C1 segment of cervical spinal cord (tissue), 14 donors: ENCODE results near the gene AOAH.
"Not testable (repeated sequence)": the region's sequence is repeated elsewhere in the genome, so short reads cannot be mapped to it uniquely, and the experiment has no call there.

Experiments used
- DNase-seq, 14 donors: peaks; one replicate each; lab custom pipeline; 2025; lab: John Stamatoyannopoulos, UW

AOAH gene

DNA sequence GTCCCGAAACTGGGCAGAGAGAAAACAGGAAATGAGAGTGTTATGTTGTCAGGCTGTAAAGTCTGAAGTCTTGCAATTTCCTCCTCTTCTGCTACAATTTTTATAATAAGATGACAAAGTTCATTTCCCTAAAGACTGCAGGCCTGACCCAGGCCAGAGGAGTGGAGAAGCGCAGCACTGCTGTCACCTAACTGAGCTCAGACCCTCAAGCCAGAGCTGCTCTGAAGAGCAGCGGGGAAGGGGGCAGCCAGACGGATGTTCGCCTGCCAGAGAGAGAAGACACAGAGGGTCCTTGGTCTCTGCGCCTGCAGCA lies 12.6 kb upstream of the AOAH start:
- peak in 1 of 14 donors; percentile 15 for DNase-seq

DNA sequence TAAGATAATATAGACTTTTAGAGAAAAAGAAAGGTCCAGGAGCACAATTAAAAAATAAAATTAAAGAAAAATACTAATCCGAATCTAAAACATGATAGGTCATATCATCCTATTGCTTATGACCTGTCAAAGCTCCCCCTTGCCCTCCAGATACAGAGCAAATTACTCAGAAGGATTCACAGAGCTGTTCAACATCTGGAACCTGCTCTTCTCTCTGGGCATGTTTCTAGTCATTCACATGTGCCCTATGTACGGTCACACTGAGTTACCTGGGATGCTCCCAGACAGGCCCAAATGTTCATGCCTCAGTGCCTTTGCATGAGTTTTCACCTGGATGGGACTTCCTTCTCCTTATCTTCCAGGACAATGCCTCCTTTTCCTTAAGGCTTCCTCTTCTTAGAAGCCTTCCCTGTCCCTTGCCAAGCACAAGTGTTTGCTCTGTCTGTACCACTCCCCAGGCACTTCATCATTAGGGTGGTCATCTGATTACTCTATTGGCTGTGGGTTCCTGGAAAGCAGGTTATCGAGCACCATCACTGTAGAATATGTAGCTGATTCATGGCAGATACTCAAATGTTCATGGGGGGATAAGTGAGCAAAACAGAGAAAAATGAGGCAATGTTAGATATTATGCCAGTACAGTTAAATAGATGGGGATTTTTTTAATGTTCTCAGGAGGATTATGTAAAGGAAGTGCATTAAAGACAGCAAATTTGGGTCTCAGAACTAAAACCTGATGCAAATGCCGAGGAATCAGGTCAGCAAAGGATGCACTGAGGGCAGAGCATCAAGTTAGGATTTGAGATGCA lies 12.0 kb upstream of the AOAH start:
- no peak for DNase-seq

DNA sequence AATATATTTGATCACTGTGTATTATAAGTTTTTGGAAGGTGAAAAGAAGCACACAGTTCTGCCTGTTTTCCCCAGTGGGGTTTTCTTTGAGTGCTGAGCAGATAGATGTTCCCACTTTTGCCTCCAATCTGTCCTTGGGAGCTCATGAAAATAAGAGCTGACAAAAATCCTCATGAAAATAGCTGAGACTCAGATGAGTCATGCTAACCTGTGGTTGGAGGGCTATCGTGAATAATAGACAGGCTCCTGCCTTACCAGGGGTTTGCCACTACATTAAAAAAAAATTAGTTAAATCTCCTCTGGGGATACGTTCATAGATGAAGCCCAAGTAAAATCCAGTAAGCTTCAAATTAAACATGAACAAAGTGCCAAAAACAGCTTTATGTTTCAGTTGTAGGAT lies 10.9 kb upstream of the AOAH start:
- DNase-seq: no peak

DNA sequence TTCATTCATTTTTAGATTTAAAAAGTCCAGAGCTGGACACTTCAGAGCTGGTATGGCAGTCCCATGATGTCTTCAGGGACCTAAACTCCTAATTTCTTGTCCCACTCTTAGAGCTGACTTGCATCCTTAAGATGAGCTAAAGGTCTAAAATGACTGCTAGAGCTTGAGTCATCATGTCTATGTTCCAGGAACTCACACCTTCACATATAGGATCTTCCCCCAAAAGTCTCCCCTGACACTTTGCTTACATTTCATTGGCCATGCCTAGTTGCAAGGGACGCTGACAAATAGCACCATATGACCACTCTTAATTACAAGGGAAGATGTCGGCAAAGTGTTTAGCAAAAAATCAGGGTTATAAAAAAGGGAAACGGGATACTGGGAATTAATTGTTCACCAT lies 10.4 kb upstream of the AOAH start:
- DNase-seq: no peak

DNA sequence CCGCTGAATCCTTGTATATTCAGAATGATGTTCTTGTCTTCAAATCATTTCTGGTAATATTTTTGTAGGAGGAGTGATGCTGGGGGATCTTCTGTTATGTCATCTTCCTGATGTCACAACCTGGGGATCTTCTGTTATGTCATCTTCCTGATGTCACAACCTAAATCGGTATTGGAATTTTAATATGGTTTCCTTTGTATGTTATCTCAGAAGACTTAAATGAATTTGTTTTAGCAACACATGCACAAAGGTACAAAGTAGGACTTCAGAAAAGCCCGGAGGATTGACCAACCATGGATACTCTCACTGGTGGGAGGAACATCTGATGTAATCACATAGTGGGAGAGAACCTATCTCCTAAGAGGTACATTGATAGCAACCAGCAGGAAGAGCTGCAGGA lies 9.1 kb upstream of the AOAH start:
- DNase-seq: no peak

DNA sequence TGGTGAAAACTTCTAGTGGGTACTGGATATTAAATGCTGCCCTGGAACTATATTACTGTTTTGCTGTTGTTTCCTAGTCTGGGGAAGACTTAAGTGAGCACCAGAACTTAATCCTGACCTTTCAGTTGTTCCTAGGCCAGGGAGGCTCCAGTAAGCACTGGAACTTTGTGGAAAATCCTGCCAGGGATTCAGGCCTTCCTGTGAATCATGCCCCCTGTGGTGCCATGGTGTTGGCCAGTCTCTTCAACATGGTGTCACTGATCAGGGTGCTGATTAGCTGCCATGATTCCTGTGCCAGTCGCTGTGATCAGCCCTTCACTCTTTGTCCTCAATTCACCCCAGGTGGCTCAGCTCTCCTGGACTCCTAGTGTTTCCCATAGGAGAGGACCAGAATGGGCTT lies 8.5 kb upstream of the AOAH start:
- no peak for DNase-seq

DNA sequence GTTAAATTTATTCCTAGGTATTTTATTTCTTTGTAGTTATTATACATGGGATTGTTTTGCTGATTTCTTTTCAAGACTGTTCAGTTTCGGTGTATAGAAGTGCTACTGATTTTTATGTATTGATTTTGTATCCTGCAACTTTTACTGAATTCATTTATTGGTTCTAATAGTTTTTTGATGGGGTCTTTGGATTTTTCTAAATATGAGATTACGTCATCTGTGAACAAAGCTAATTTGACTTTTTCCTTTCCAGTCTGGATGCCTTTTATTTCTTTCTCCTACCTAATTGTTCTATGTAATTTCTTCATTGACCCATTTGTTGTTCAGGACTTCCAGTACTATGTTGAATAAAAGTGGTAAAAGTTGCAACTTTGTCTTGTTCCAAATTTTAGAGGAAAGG lies 5.8 kb upstream of the AOAH start:
- no peak for DNase-seq

DNA sequence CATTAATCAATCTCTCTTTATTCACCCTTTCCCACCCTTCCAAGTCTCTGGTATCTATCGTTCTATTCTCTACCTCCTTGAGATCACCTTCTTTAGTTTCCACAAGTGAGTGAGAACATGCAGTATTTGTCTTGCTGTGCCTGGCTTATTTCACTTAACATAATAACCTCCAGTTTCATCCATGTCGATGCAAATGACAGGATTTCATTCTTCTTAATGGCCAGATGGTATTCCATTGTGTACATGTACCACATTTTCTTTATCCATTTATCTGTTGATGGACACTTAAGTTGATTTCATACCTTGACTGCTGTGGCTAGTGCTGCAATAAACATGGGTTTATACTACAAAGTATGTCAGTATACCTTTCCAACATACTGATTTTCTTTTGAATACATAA lies 3.8 kb upstream of the AOAH start:
- DNase-seq: no peak

DNA sequence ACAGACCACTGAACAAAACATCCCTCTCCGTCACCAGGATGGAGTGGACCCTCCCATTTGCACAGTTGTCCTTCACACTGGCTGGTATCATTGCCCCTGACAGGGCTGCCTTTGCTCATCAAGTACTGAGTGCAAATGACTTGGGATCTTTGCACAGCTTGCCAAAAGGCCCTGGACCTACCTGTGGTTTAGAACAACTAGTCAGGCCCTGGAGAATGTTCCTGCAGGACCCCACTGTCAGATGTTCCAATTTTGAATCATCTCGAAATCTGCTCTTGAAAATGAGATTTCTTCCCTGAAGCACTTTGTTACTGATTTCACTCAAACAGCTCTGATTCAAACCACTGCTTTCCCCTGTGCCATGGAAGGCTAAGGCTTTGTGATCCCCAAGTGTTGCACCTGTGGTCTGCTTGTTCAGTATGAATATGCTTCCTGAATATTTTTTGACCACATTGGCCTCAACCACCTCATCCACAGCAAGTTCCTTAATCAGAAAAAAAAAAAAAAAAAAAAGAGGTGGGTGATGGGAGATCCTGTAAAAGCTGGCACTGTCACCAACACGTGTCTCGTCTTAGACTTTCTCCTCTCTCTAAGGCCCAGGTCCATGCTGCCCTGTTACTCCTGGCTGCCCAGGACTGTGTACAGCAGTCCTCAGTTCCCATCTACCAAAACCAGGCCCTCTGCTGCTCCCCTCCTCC lies 2.7 kb upstream of the AOAH start:
- no peak for DNase-seq

DNA sequence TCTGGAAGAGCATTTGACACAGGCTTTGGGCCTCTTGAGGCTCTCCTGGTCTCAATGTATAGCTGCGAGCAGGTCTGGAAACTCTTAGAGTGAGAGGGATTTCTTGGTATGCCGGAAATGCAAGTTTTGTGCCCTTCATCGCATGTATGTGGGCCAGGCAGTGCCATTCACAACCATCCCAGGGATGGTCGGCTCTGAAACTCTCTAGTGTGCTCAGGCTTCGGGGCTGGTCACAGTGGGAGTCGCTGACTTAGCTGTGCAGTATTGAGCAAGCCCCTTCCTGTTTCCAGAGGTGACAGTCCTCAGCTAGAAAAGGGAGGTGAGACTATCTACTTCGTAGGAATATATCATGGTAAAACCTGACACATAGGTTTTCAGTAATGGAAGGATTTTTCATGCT lies 2.0 kb upstream of the AOAH start:
- no peak for DNase-seq

DNA sequence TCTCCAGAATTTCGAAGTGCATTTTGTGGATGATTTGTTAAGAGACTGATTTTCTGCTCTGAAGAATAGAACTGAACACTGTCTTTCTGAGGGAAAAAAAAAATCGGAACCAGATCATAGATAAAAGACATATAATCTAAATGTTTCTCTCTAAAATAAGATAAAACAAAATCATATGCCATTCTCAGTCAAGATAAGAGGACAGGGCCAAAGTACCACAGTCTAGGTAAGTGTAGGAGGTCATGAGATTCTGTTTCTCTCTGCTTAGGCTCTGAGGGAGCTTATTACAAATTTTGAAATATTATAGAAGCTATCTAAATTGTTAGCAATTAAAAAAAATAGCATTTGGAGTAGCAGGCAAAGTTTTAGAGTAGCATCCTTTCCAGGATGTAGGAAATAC lies 702 bp upstream of the AOAH start:
- no peak for DNase-seq

DNA sequence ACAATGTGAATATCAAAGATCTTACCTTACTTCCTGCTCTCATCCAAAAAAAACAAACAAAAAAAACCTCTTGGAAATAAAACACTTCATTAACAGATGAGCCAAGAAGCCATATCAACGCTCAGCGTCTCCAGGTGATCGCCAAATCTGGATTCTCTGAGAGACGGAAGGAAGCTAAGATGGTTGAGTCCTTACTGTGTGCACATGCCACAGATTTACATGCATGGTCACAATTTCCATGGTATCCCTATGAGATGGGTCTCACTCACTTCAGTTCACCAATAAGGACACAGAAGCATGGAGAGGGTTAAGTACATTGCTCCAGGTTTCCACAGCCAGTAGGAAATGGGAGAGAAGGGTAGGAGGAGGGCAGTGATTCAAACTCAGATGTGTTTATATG lies 1.0 kb downstream of the AOAH start:
- DNase-seq: no peak

DNA sequence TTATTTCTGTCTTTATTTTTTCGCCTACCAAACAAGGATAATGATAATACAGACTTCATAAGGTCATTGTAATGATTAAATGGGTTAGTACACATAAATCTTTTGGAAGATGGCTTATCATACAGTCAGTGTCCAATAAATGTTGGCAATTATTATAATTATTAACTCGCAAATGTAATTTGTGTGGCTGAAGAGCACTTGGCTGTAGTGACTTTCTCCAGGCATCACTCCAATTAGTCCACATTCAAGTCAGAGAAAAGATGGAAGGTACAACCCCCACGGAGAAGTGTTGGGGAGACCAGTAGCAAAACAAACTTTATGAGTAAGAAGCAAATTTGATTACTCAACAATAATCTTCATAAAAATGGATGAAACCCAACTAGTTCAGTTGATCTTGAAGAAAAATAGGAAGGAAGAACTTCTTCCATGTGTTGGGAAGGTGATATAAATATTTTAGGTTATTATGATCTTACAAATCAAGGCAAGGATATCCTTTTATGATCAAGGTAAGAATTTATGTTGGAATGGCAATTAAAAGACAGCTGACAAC lies 5.1 kb downstream of the AOAH start:
- DNase-seq: no peak

DNA sequence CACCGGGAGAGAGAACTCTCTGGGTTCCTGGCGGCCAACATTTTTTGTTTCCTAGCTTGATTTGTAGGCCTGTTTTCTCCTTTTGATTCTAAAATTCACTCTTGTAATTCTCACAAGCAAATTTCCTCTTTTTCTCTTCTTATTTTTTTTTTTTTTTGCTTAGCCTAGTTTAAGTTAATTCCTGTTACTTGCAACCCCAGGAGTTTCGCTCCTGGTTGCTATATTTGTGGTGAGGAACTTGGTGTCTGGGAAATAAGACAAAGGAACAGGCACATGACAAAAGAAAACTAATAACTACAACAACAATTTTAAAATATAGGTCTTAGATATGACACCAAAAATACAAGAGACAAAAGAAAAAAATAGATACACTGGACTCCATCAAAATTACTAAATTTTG lies 6.7 kb downstream of the AOAH start:
- DNase-seq: peak in 1 of 14 donors; percentile 9

DNA sequence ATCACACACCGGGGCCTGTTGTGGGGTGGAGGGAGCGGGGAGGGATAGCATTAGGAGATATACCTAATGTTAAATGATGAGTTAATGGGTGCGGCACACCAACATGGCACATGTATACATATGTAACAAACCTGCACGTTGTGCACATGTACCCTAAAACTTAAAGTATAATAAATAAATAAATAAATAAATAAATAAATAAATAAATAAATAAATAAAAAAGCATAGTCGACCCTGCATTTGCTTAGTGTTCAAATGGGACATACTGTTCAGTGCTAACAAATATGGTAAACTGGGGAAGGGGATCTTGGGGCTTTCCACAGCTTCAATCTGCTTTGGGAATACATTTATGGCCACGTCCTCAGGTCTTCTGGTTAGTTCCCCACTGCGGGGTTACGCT lies 7.5 kb downstream of the AOAH start:
- DNase-seq: not testable (repeated sequence)

DNA sequence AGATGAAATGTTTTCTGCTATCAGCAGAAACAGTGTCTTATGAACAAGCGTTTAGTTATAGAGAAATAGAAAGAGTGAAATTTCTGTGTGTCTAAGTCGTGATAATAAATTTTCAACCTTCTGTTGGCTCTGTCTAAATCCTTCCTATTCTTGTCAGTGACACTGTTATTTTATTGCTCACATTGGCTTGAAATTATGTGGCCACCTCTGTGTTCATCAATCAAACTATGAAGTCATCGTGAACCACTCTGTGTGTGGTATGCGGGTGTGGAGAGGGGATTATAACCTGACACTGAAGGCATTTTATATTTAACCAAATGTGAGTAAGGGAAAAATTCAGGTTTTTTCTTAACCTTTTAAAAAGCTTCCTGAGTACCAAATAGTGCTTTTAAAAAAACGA lies 12.3 kb downstream of the AOAH start:
- no peak for DNase-seq

DNA sequence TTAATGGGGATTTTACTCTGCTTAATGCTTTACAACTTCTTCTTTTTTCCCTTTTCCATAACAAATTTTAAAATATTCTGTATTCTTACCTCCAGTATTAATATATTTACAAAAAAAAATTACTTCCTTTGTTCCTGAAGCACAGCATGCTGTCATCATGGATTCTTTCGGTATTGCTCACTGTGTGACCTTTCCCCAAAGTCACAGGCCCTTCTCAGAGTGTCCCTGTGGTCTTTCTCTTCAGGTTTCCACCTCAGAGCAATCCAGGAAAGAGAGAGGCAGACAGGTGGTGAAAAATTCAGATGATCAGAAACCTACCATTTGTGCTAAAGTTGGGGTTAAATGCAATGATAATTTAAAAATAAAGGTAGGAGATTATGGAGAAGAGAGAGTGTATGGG lies 13.0 kb downstream of the AOAH start:
- no peak for DNase-seq

DNA sequence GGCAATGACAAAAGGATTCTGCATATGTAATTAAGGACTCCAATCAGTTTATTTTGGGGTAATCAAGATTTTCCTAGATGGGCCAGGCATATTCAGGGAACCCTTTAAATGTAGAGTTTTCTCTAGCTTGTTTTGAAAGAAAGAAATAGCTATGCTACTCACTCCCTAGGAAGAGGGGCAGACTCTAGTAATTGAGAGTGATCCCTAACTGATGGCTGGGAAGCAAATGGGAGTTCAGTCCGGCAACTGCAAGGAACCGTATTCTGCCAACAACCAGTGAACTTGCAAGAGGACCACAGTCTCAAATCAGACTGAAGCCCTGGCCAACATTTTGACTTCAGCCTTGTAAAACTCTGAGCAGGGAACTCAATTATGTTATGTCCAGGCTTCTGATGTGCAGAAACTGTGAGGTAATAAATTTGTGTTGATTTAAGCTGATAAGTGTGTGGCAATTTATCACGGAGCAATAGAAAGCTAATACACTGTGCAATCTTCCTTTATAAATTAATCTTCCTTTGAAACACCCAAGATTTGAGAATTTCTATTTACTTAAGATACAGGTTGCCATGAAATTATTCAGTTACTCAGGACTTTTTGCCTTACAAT lies 14.0 kb downstream of the AOAH start:
- DNase-seq: no peak

DNA sequence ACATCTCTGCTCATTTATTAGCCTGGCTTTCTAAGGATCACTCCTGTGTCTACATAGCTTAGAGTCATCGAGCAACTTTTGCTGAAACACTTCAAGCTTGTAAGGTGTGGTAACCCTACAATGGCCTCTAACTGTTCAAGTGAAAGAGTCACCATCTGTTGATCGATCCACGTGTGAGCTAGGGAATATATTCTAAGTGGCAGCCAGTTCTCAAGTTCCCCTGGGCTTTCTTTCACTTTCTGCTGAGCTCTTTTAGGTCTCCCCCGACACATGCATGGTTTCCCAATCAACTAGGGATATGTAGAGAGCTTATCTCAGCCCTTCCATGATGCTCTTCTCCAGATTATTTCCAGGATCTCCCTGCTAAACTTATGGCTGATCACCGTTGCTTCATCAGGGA lies 15.5 kb downstream of the AOAH start:
- DNase-seq: no peak

DNA sequence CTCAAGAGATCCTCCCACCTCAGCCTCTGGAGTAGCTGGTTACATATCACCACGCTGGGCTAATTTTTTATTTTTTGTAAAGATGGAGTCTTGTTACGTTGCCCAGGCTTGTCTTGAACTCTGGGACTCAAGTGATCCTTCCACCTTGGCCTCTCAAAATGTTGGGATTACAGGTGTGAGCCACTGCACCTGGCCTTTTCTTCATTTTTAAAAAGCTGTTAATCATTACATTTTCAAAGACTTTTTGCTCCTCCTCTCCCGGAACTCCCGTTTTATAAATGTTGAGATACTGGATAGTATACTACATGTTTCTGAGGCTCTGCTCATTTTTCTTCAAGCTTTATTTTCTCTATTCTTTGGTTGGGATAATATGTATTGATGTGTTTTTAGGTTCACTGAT lies 16.4 kb downstream of the AOAH start:
- no peak for DNase-seq

DNA sequence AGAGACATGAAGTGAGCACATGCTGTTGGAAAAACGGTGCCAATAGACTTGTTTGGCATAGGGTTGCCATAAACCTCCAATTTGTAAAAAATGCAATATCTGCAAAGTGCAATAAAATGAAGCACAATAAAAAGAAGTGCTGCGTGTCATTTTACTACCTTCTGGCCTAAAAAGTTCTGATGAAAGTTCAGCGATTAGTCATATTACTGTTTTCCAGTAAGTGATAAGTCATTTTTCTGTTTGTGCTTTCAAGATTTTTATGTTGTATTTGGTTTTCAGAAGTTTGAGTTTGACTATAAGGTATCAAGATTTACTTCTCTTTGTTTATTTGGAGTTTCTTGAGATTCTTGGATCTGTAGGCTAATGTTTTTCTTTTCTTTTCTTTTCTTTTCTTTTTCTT lies 16.8 kb downstream of the AOAH start:
- no peak for DNase-seq

DNA sequence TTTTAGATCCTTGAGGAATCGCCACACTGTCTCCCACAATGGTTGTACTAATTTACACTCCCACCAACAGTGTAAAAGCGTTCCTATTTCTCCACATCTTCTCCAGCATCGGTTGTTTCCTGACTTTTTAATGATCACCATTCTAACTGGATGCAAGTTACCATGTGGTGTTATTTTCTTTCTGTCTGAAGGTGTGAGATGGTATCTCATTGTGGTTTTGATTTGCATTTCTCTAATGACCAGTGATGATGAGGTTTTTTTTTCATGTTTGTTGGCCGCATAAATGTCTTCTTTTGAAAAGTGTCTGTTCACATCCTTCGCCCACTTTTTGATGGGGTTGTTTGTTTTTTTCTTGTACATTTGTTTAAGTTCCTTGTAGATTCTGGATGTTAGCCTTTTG lies 20.4 kb downstream of the AOAH start:
- DNase-seq: not testable (repeated sequence)

DNA sequence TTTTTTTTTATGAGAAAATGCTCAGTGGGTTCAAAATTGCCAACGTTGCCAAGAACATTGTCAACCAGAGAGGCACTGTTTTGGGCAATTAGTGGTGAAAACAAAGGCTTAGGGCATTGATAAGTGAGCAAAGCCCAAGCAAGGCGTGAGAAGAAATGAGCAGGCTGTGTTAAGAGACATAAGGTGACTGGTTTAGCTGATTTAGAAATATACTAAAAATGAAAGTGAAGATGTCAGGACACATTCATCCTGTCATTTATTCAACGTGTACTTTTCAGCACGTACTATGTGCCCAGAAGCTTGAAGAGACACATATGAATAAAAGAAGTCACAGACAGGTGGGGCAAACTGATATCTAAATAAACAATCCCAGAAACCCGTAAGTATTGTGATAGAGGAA lies 31.8 kb downstream of the AOAH start:
- DNase-seq: no peak
